Esophagus squamous epithelium (tissue), 4 donors: ENCODE results near the gene NRG3.

ENCODE experiments used
- CTCF ChIP-seq, 6 experiments: fragments of 450-650 bp in 4 of 6; fragments of 200-600 bp in 2 of 6; sonication (generic) in 2 of 6; IDR thresholded peaks; one replicate each; pipeline ENCODE4 v1.5.1; 2016 to 2019; ENCODE audit warnings: antibody characterized with exemption in 6 of 6, mild to moderate bottlenecking in 4 of 6, moderate library complexity in 4 of 6
- POLR2A ChIP-seq, 4 donors: fragments of 450-650 bp; IDR thresholded peaks; one replicate each; pipeline ENCODE4 v1.6.1; 2017; ENCODE audit warnings: antibody characterized with exemption in 4 of 4, mild to moderate bottlenecking in 4 of 4, moderate library complexity in 3 of 4

GRCh38 chr10:81847675-81848074 is 27.3 kb upstream of the NRG3 start:
- TF ChIP-seq CTCF (IDR thresholded peaks at IDR 0.05), result no peak
- TF ChIP-seq POLR2A (IDR thresholded peaks at IDR 0.05), result no peak
